SK-N-SH (cell line): ENCODE data around the gene OTOG. TPM values are rescaled to one million over a fixed set of nuclear protein-coding genes. Genes with fewer than 3 reads are reported as not detected.

Experiments
- CTCF ChIA-PET: fragments of 300-600, 350-600 bp; formaldehyde crosslinking; extraction: SDS; loops from one replicate; lab custom pipeline; 2021; lab: Yijun Ruan, JAX
- POLR2A ChIA-PET: fragments of 350-600 bp; sonication (Branson Sonifier 250); formaldehyde crosslinking; extraction: SDS; loops from one replicate; lab custom pipeline; 2020; ENCODE audit warnings: antibody characterized with exemption, inconsistent platforms; lab: Yijun Ruan, JAX
- DNase-seq: peaks from one replicate; pipeline ENCODE4 v3.0.0; 2012
- H2AFZ ChIP-seq: fragments of 200-600 bp; sonication (generic); 2 replicates; pipeline ENCODE4 v1.8.1; 2016; ENCODE audit warnings: antibody characterized with exemption, mild to moderate bottlenecking, low read depth
- H3F3A ChIP-seq: fragments of 200-600 bp; sonication (generic); replicated peaks from 2 replicates; pipeline ENCODE3; 2016; ENCODE audit warnings: antibody characterized with exemption, mild to moderate bottlenecking; ENCODE audit not compliant: insufficient read depth
- H3K27ac ChIP-seq, 2 experiments: fragments of 200-500 bp in 1 of 2; fragments of 200-600 bp in 1 of 2; sonication (Bioruptor generic) in 1 of 2; sonication (generic), shearing (Covaris generic) in 1 of 2; 2 replicates each; pipeline versions ENCODE4 v1.5.1 to v1.6.1; 2014 to 2016; ENCODE audit warnings: low read depth in 2 of 2, inconsistent platforms in 1 of 2, low read length in 1 of 2, mild to moderate bottlenecking in 1 of 2, mixed read lengths in 1 of 2
- H3K27me3 ChIP-seq: fragments of 200-600 bp; sonication (generic), shearing (Covaris generic); 2 replicates; pipeline ENCODE4 v1.6.1; 2016; ENCODE audit warnings: mixed run types; ENCODE audit not compliant: insufficient read depth
- H3K36me3 ChIP-seq, 2 experiments: fragments of 200-500 bp in 1 of 2; fragments of 200-600 bp in 1 of 2; sonication (Bioruptor generic) in 1 of 2; sonication (generic) in 1 of 2; replicated peaks in 1 of 2; 2 replicates each; pipeline versions ENCODE3 to v1.5.1; 2014 to 2016; ENCODE audit warnings: low read length in 1 of 2, mild to moderate bottlenecking in 1 of 2; ENCODE audit not compliant: insufficient read depth in 2 of 2, control insufficient read depth in 1 of 2
- H3K4me1 ChIP-seq, 2 experiments: fragments of 200-500 bp in 1 of 2; fragments of 200-600 bp in 1 of 2; sonication (Bioruptor generic) in 1 of 2; sonication (generic), shearing (Covaris generic) in 1 of 2; 2 replicates each; pipeline versions ENCODE4 v1.5.1 to v1.6.1; 2014 to 2016; ENCODE audit warnings: low read depth in 1 of 2, low read length in 1 of 2, mixed run types in 1 of 2; ENCODE audit not compliant: insufficient read depth in 2 of 2, control insufficient read depth in 1 of 2
- H3K4me2 ChIP-seq: fragments of 200-600 bp; sonication (generic), shearing (Covaris generic); 2 replicates; pipeline ENCODE4 v1.6.1; 2017; ENCODE audit warnings: mixed run types
- H3K4me3 ChIP-seq, 2 experiments: fragments of 200-500 bp in 1 of 2; fragments of 200-600 bp in 1 of 2; sonication (Bioruptor generic) in 1 of 2; sonication (generic), shearing (Covaris generic) in 1 of 2; 2 replicates each; pipeline versions ENCODE4 v1.5.1 to v1.8.1; 2014 to 2016; ENCODE audit warnings: low read depth in 2 of 2, inconsistent platforms in 1 of 2, low read length in 1 of 2, mild to moderate bottlenecking in 1 of 2, mixed read lengths in 1 of 2, moderate library complexity in 1 of 2
- H3K79me2 ChIP-seq: fragments of 200-600 bp; sonication (generic); 2 replicates; pipeline ENCODE4 v1.8.1; 2017; ENCODE audit warnings: mild to moderate bottlenecking; ENCODE audit not compliant: insufficient read depth
- H3K9ac ChIP-seq: fragments of 200-600 bp; sonication (generic); 2 replicates; pipeline ENCODE4 v1.6.1; 2017; ENCODE audit warnings: mixed run types
- H3K9me2 ChIP-seq: fragments of 200-600 bp; sonication (generic); 2 replicates; pipeline ENCODE4 v1.6.1; 2017; ENCODE audit warnings: mixed run types
- H3K9me3 ChIP-seq: fragments of 200-600 bp; sonication (generic); 2 replicates; pipeline ENCODE4 v1.6.1; 2017; ENCODE audit warnings: mixed run types, mild to moderate bottlenecking, moderate library complexity
- H4K20me1 ChIP-seq: fragments of 200-600 bp; sonication (generic); 2 replicates; pipeline ENCODE4 v1.6.1; 2017; ENCODE audit warnings: mild to moderate bottlenecking, mixed run types; ENCODE audit not compliant: insufficient read depth
- CHD2 ChIP-seq: fragments of 150-350 bp; IDR thresholded peaks from 2 replicates; pipeline ENCODE4 v1.6.1; 2018; ENCODE audit warnings: low read length; ENCODE audit not compliant: partially characterized antibody
- ELF1 ChIP-seq: IDR thresholded peaks from 2 replicates; pipeline ENCODE4 v1.4.0; 2012
- EZH2phosphoT487 ChIP-seq: fragments of 200-600 bp; sonication (generic); IDR thresholded peaks from 2 replicates; pipeline ENCODE4 v1.6.1; 2017; ENCODE audit warnings: low read depth, mixed run types, mild to moderate bottlenecking, antibody characterized with exemption, moderate library complexity, borderline replicate concordance
- IRF3 ChIP-seq: fragments of 150-350 bp; IDR thresholded peaks from 2 replicates; pipeline ENCODE4 v1.6.1; 2016; ENCODE audit warnings: mild to moderate bottlenecking, low read depth, low read length
- JUND ChIP-seq: IDR thresholded peaks from 2 replicates; pipeline ENCODE4 v1.4.0; 2012
- MAX ChIP-seq: IDR thresholded peaks from 2 replicates; pipeline ENCODE4 v1.4.0; 2012; ENCODE audit warnings: low read depth
- MEF2A ChIP-seq: IDR thresholded peaks from 2 replicates; pipeline ENCODE4 v1.4.0; 2012; ENCODE audit warnings: low read depth, borderline replicate concordance
- MXI1 ChIP-seq: IDR thresholded peaks from 2 replicates; pipeline ENCODE4 v1.6.1; 2012; ENCODE audit warnings: mild to moderate bottlenecking, low read depth, low read length, improper control_type of control experiment
- NRF1 ChIP-seq: IDR thresholded peaks from 2 replicates; pipeline ENCODE4 v1.6.1; 2012; ENCODE audit warnings: low read depth, mild to moderate bottlenecking, low read length
- PBX3 ChIP-seq: IDR thresholded peaks from 2 replicates; pipeline ENCODE4; 2012
- POLR2AphosphoS5 ChIP-seq: IDR thresholded peaks from 2 replicates; pipeline ENCODE4 v1.6.1; 2012; ENCODE audit warnings: low read depth, low read length
- RAD21 ChIP-seq: IDR thresholded peaks from 2 replicates; pipeline ENCODE4 v1.6.1; 2012; ENCODE audit warnings: mild to moderate bottlenecking, low read length
- RCOR1 ChIP-seq: fragments of 150-350 bp; IDR thresholded peaks from 2 replicates; pipeline ENCODE4 v1.6.1; 2017; ENCODE audit warnings: antibody characterized with exemption, low read length
- REST ChIP-seq: IDR thresholded peaks from 2 replicates; pipeline ENCODE4 v1.6.1; 2012; ENCODE audit warnings: mild to moderate bottlenecking, low read depth, low read length, moderate library complexity
- RFX5 ChIP-seq: IDR thresholded peaks from 2 replicates; pipeline ENCODE4 v1.6.1; 2012; ENCODE audit warnings: mild to moderate bottlenecking, improper control_type of control experiment, low read length
- SMC3 ChIP-seq: IDR thresholded peaks from 2 replicates; pipeline ENCODE4 v1.6.1; 2012; ENCODE audit warnings: low read depth, low read length, improper control_type of control experiment
- TAF1 ChIP-seq: IDR thresholded peaks from 2 replicates; pipeline ENCODE4 v1.6.1; 2012; ENCODE audit warnings: low read depth, mild to moderate bottlenecking, low read length, moderate library complexity, borderline replicate concordance
- USF1 ChIP-seq: IDR thresholded peaks from 2 replicates; pipeline ENCODE4 v1.4.0; 2012; ENCODE audit warnings: low read depth, borderline replicate concordance
- ZBTB33 ChIP-seq: IDR thresholded peaks from 2 replicates; pipeline ENCODE4 v1.4.0; 2012; ENCODE audit warnings: low read depth, borderline replicate concordance
- WGBS: methylation state at CpG from one replicate; pipeline ENCODE4 v1.1.6; 2017; ENCODE audit warnings: low lambda C conversion rate; 5-methylcytosine and 5-hydroxymethylcytosine counted together
- polyA plus RNA-seq, 3 experiments: library from polyadenylated mRNA; depleted of rRNA; stranded (reverse); fragments of >200 nt; gene quantifications; 2 replicates each; pipeline ENCODE4 v1.2.3, GENCODE V29; 2012

Gene OTOG
- polyA plus RNA-seq, 1 of the 3 experiments (the other 2 are of a cell fraction) = not detected

- TF ChIP-seq USF1 (no peak), REST (no peak), JUND (no peak), SMC3 (no peak)
Measured at GRCh38 chr11:17506314-17506713, 40.7 kb upstream of the OTOG start (continued).

GRCh38 chr11:17506942-17507341 lies 40.1 kb upstream of the OTOG start:
- DNase-seq = no peak
- no peak overlapping the region for H2AFZ ChIP-seq
- H3K4me2 ChIP-seq = no peak overlapping the region
- no peaks in the 10 kb centered on the region for H4K20me1 ChIP-seq
- H3K79me2 ChIP-seq = no peaks in the 10 kb centered on the region
- no peak overlapping the region for H3K9ac ChIP-seq
- no peaks in the 10 kb centered on the region for H3K36me3 ChIP-seq
- no peak overlapping the region for H3K27ac ChIP-seq
- H3K9me3 ChIP-seq = no peaks in the 10 kb centered on the region
- CTCF ChIA-PET = interaction anchor here (1.1 to 45.6 kb wide), 5 partner anchors 17 to 153 kb away, joined by 5 to 1101 read pairs (median 21); partner anchors contain the start of gene KCNJ11
- WGBS = 48% methylated on average over 2 of the region's 3 CpGs
- H3K4me1 ChIP-seq = peaks cover 0 to 15% of the 10 kb centered on the region in 2 experiments; a peak in 2 of 4 replicates
- POLR2A ChIA-PET = no interaction called here
- no peak overlapping the region for H3K4me3 ChIP-seq
- no peaks in the 10 kb centered on the region for H3K9me2 ChIP-seq
- H3K27me3 ChIP-seq = no peaks in the 10 kb centered on the region
- H3F3A ChIP-seq = no peaks in the 10 kb centered on the region
- no peak for TF ChIP-seq PBX3
- TF ChIP-seq TAF1 = no peak
- no peak for TF ChIP-seq IRF3
- no peak for TF ChIP-seq MEF2A
- no peak for TF ChIP-seq NRF1
- no peak for TF ChIP-seq CHD2
- TF ChIP-seq RAD21 = no peak
- TF ChIP-seq ZBTB33 = no peak
- no peak for TF ChIP-seq POLR2AphosphoS5
- no peak for TF ChIP-seq REST
- no peak for TF ChIP-seq EZH2phosphoT487
- no peak for TF ChIP-seq RFX5
- TF ChIP-seq MXI1 = no peak
- TF ChIP-seq MAX = no peak
- TF ChIP-seq RCOR1 = no peak
- no peak for TF ChIP-seq ELF1
- no peak for TF ChIP-seq SMC3
